ENCODE results near the gene AMDHD2.
"Not testable (repeated sequence)": the region's sequence is repeated elsewhere in the genome, so short reads cannot be mapped to it uniquely, and the experiment has no call there.

The AMDHD2 gene, protein sequence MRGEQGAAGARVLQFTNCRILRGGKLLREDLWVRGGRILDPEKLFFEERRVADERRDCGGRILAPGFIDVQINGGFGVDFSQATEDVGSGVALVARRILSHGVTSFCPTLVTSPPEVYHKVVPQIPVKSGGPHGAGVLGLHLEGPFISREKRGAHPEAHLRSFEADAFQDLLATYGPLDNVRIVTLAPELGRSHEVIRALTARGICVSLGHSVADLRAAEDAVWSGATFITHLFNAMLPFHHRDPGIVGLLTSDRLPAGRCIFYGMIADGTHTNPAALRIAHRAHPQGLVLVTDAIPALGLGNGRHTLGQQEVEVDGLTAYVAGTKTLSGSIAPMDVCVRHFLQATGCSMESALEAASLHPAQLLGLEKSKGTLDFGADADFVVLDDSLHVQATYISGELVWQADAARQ

DNA sequence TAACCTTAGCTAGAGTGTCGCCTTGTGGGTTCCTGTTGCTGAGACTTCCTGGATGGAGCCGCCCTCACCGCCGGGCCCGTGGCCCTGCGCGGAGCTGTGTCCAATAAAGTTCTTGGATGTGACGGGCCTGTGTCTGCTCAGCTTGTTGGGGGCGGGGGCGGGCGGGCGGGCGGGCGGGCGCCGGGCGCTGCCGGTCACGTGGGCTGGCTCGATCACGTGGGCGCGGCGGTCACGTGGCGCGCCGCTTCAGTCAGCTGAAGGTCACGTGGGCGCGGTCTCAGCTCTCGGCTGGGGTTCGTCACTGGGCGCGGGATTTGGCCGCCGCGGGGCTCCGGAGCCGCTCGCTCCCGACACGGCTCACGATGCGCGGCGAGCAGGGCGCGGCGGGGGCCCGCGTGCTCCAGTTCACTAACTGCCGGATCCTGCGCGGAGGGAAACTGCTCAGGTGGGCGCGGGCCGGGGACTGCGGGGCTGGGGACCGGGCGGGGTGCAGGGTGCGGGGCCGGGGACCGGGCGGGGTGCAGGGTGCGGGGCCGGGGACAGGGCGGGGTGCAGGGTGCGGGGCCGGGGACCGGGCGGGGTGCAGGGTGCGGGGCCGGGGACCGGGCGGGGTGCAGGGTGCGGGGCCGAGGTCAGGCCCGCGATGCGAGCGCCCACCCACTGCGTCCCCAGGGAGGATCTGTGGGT lies at the start of gene AMDHD2:
AMDHD2 (plus strand) TSS at position 275 of the 687 bp plus-strand sequence; CDS start at position 363, 88 bp downstream.
- DNase-seq (ENCODE audit: low read depth in 2 of 2), result peak; percentile 65 to 73

DNA sequence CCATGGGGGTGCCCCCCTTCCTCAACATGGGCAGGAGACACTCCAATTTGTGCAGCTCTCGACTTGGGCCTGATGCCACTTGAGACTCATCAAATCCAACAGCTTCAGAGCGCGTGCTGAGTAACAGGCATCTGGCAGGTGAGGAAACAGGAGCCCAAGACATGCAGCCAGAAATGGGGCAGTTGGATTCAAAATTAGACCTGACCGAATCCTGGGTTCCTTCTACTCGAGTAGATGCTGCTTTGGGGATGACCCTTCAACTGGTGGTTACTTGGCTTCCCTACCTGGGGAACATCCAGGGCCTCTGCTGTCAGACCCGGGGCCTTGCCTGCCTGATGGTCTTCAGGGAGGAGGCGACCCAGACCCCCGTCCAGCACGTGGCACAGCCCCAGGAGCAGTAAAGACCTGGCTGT lies 49.6 kb upstream of the AMDHD2 start:
- DNase-seq (ENCODE audit: low read depth in 2 of 2), result no peak

DNA sequence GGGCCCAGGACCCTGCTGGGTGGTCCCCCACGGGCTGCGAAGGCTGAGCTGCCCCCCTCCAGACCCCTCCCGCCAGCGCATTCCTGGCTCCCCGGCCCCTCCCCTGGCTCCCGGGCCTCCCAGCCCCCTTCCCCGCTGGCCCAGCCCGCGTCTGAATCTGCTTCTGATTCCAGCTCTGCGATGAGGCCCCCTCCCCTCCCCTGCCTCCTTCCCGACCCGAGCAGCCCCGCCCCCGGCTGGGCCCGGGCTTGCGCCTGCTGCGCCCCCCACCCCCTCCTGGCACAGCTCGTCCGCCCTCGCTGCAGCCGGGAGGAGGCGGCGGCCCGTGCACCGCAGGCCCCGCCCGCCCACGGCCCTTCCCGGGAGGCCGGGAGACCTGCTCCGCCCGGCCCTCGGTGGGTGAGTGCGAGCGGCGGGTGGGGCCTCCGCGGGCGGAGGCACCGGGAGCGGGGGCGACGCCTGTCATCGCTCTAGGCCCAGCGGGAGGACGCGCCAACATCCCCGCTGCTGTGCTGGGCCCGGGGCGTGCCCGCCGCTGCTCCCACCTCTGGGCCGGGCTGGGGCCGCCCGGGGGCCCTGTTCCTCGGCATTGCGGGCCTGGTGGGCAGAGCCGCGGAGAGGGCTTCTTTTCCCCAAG lies 49.0 kb upstream of the AMDHD2 start, which contains the start of gene NTN3:
NTN3 (plus strand) TSS at position 282 of the 637 bp plus-strand sequence. CDS start 405 bp downstream, outside the sequence.
- DNase-seq (ENCODE audit: low read depth in 2 of 2), result no peak

DNA sequence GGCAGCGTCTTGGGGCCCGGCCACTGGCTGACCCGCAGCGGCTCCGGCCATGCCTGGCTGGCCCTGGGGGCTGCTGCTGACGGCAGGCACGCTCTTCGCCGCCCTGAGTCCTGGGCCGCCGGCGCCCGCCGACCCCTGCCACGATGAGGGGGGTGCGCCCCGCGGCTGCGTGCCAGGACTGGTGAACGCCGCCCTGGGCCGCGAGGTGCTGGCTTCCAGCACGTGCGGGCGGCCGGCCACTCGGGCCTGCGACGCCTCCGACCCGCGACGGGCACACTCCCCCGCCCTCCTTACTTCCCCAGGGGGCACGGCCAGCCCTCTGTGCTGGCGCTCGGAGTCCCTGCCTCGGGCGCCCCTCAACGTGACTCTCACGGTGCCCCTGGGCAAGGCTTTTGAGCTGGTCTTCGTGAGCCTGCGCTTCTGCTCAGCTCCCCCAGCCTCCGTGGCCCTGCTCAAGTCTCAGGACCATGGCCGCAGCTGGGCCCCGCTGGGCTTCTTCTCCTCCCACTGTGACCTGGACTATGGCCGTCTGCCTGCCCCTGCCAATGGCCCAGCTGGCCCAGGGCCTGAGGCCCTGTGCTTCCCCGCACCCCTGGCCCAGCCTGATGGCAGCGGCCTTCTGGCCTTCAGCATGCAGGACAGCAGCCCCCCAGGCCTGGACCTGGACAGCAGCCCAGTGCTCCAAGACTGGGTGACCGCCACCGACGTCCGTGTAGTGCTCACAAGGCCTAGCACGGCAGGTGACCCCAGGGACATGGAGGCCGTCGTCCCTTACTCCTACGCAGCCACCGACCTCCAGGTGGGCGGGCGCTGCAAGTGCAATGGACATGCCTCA lies 48.3 kb upstream of the AMDHD2 start:
- DNase-seq (ENCODE audit: low read depth in 2 of 2), result no peak

DNA sequence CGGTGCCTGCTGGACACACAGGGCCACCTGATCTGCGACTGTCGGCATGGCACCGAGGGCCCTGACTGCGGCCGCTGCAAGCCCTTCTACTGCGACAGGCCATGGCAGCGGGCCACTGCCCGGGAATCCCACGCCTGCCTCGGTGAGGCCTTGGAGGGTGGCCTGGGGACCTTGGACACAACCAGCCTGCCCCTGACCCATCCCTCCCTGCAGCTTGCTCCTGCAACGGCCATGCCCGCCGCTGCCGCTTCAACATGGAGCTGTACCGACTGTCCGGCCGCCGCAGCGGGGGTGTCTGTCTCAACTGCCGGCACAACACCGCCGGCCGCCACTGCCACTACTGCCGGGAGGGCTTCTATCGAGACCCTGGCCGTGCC lies 47.7 kb upstream of the AMDHD2 start:
- no peak for DNase-seq (ENCODE audit: low read depth in 2 of 2)

DNA sequence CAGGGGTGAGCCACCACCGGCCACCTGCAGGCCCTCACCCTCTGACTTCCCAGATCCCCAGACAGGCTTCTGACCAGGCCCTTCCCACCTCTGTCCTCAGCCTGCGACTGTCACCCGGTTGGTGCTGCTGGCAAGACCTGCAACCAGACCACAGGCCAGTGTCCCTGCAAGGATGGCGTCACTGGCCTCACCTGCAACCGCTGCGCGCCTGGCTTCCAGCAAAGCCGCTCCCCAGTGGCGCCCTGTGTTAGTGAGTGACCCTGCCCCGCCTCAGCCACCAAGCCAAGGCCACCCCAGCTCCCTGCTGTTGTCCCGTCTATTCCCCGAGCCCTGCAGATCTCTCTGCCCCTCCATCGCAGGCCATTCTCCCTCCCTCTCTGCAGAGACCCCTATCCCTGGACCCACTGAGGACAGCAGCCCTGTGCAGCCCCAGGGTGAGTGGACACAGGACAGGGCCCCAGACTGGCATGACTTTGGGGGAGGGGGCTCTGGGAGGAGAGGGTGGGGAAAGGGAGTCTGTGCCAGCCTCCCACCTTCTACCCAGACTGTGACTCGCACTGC lies 47.2 kb upstream of the AMDHD2 start:
- DNase-seq (ENCODE audit: low read depth in 2 of 2), result no peak

DNA sequence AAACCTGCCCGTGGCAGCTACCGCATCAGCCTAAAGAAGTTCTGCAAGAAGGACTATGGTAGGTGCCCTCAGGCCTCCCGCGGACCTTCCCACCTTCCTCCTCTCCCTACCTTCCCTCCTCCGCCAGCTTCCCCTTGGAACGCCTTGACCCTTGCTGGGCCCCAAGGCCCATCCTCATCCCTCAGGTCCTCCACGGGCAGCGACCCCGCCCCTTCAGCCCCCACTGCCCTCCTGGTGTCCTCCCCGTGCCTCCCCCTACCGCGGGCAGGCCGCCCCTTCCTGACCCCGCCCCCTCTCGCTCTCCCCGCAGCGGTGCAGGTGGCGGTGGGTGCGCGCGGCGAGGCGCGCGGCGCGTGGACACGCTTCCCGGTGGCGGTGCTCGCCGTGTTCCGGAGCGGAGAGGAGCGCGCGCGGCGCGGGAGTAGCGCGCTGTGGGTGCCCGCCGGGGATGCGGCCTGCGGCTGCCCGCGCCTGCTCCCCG lies 46.7 kb upstream of the AMDHD2 start:
- DNase-seq (ENCODE audit: low read depth in 2 of 2), result no peak

DNA sequence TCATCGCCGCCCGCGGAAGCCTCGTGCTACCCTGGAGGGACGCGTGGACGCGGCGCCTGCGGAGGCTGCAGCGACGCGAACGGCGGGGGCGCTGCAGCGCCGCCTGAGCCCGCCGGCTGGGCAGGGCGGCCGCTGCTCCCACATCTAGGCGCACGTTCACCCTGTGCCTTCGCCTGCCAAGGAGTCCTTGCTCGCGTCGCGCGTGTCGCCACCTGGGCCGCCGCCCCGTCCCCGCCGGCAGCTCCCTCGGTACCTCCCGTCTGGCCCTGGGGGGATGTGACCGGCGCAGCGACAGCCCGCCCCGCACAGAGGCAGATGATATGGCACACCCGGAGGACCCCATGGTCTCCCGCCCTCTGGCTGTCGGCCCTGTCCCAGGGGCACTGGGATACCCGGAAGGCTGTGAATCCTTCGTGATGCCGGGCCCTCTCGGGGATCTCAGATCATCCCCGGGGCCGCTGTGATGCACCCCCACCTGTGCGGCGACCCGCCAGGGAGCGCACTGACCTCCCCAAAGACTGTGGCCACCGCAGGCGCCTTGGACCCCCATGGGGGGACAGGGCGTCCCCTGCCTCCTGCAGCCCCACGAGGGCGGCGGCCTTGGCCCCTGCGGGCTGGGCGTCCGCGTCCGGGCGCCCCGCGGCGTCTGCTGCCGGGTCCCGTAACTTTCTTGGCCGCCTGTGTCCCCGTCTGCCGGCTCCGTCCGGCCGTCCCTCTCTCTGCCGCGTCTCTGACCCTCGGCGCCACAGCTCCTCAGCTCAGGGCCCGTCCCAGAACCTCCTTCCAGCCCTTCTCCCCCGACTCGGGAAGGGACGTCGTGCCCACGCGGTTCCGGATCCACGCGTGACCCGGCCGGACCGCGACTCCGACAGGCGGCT lies 45.9 kb upstream of the AMDHD2 start:
- DNase-seq (ENCODE audit: low read depth in 2 of 2), result no peak

DNA sequence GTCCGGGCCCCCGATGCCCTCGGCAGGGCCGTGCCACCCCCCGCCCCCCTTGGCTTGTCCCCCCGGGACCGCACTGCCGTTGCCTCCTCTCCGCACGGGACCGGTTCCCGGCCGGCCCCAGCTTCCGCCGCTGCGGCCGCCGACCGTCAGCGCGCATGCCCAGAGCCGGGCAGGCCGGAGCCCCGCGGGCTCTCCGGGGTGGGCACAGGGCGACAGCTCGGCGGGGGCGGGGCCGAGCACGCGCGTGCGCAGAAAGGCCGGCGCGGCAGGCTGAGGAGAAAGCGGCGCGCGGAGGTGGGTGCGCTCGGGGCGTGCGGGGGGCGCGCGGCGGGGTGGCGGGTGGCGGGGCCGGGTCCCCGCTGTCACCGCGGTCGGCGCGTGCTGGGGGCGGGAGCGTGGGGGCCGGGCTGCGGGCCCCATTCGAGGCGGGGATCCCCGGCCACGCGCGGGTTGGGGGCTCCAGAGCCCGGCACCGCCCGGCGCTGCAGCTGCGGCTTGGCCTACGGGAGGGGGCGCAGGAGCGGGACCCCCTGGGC lies 45.2 kb upstream of the AMDHD2 start, which contains the start of gene TBC1D24:
TBC1D24 (plus strand) TSS at position 251 of the 536 bp plus-strand sequence. CDS start 21,022 bp downstream, outside the sequence.
- peak; percentile 44 to 60 for DNase-seq (ENCODE audit: low read depth in 2 of 2)

DNA sequence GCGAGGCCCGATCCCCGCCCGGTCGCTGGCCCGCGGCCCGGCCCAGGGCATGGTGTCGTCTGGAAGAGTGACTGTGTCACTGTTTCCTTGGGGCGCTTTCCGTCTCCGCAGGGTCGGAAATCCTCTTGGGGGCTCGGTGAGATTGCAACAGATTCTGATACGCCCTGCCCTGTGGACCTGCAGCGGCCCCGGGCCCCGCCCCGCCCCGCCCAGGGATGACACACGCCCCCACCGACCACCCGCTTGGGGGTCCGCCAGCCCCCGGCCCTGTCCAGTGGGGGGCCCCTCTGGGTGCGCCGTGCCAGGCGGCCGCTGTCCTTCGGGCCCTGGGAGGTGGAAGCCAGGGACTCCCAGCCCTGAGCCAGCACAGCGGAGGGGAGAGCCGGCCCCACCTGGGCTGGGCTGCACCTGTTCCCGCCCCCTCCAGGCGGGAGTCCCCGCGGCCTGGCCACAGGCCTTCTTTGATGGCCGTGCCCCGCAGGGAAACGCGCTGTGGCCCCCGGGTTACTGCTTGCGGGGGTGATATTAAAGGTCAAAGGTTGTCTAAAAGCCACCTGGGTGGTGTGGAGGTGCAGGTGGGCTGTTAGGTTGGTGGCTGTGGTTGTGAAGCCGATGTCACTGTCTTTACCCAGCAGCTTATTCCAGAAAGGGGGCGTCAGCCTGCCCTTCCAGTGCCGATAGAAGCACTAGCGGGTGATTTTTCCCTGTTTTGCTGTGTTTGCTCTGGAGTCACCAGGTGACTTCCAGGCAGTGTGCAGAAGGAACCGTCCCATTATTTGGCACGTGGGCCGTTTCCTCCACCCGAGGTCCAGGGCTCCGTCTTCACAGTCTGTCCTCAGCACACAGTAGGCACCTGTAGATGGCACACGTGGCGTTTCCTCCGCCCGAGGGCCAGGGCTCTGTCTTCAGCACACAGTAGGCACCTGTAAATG lies 44.5 kb upstream of the AMDHD2 start:
- no peak for DNase-seq (ENCODE audit: low read depth in 2 of 2)

DNA sequence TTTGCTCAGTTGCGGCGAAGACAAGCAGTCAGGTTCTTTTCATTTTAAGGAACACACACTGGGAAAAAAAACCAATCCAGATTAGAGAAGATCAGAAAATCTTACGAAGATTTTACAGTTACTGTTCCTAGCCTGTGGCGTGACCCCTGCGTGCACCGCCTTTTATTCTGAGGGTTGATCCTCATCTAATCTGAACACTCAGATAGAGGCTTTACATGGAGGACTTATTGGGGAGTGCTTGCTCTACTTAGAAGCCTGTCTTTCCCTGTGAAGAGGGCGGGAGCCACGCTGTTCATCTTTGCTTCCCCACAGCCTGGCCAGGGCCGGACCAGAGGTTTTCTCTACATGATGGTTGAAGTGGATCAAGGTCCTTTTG lies 43.8 kb upstream of the AMDHD2 start:
- DNase-seq (ENCODE audit: low read depth in 2 of 2), result no peak

DNA sequence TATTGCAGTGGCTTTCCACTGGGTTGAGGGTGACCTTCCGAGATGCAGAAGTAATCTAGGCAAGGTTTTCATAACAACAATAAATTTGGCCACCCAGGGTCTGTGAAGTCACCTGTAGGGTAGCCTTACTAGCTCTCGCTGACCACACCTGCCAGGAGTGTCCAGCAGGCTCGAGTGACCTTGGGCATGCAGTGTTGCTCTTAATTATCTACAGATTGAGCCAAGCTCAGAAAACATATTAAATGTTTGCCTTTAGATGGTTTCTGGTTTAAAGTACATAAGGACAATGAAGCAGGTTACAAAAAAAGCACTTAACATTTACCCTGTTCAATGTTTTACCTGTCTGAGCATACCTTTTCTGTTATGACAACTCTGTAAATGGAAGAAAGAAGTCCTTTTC lies 43.4 kb upstream of the AMDHD2 start:
- DNase-seq (ENCODE audit: low read depth in 2 of 2), result no peak

DNA sequence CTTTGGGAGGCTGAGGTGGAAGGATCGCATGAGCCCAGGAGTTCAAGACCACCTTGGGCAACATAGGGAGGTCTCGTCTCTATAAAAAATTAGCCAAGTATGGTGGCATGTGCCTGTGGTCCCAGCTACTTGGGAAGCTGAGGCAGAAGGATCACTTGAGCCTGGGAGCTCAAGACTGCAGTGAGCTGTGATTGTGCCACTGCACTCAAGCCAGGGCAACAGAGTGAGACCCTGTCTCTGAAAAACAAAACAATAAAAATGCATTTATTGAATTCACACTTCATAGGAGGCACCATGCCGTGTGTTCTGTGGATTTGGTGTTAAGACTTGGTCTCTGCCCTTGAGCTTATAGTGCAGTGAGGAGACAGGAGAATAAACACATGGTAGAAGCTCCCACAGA lies 42.8 kb upstream of the AMDHD2 start:
- no peak for DNase-seq (ENCODE audit: low read depth in 2 of 2)

DNA sequence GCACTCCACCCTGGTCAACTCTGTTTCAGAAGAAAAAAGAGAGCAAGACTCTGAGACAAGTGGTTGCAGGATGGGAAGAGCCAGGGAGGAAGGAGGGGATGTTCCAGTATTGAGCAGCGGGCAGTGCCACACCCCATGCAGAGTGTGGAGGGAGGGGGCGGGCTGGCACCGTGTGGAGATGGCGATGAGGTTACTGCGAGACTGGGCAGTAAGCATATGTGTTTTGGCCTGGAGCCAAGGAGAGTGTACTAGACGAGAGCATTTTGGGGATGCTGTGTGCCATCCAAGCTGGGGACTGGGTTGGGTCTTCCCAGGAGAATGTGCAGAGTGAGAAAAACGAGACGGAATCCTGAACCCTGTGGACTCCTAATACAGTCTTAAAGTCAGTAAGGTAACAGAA lies 41.9 kb upstream of the AMDHD2 start:
- DNase-seq (ENCODE audit: low read depth in 2 of 2), result no peak

DNA sequence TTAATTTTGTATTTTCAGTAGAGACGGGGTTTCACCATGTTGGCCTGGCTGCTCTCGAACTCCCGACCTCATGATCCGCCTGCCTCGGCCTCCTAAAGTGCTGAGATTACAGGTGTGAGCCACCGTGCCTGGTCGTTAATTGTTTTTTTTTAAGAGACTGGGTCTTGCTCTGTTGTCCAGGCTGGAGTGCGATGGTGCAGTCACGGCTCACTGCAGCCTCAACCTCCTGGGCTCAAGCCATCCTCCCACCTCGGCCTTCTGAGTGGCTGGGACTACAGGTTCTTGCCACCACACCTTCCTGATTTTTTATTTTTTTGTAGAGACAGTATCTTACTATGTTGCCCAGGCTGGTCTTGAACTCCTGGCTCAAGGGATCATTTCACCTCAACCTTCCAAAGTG lies 40.2 kb upstream of the AMDHD2 start:
- DNase-seq (ENCODE audit: low read depth in 2 of 2), result not testable (repeated sequence)

DNA sequence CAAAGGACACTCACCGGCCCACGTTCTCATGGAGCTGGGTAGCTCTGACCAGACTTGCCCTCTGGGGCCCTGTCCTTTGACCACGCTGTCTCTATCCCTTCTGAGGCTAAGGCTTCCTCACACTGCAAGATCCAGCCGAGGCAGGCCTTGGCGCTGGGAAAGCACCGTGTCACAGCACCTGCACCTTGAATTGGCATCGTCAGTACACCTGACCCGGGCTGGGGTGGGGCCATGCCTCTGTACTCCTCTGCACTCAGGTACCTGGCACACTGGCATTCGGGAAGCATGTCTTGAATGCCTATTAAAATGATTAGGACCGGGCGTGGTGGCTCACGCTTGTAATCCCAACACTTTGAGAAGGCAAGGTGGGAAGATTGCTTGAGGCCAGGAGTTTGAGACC lies 39.2 kb upstream of the AMDHD2 start:
- DNase-seq (ENCODE audit: low read depth in 2 of 2), result no peak

DNA sequence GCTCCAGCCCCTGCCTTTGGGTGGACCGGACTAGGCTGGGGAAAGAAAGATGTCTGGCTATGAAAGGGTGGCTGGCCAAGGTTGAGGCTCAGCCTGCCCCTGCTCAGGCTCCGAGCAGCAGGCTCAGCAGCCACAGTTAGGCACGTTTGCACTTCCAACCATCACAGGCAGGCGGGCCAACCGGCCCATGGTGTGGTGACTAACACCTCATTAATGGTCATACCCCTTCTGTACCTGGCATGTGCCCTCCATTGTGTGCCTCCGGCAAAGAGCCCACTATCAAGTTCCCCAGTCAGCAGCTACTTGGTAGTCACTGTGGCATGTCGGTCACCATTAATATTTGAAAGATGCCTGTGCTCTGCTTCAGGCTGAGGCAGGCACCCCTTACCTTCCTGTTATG lies 38.5 kb upstream of the AMDHD2 start:
- no peak for DNase-seq (ENCODE audit: low read depth in 2 of 2)

DNA sequence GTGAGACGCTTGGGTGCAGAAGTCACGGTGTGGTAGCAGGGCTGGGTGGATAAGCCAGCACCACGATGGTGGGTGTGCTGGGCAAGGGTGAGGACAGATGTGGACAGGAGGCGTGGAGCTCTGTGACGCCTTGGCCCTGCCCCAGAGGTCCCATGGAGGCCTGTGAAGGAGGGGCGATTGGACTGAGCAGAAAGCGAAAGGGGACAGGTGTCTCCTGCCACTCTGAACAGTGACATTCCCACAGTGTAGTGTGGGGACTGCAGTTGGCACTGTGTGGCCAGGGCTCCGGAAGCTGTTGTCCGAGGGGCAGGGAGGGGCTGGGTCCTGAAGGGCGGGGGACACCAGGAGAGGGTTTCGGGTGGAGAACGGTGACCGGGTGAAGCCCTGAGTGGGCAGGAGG lies 37.9 kb upstream of the AMDHD2 start:
- DNase-seq (ENCODE audit: low read depth in 2 of 2), result no peak
